Left lung (tissue), 10 donors: ENCODE data around the gene IPPK. TPM values are rescaled to one million over a fixed set of nuclear protein-coding genes. Genes with fewer than 3 reads are reported as not detected.

ENCODE experiments used
- ATAC-seq: fragments of 200-7000 bp; cut with Tn5 transposase; one replicate; pipeline ENCODE4 v1.9.1; 2020; ENCODE audit warnings: moderate library complexity
- DNase-seq, 4 donors: peaks; one replicate each; pipeline ENCODE4 v3.0.0-alpha.2; 2013 to 2020
- H3K27ac ChIP-seq, 2 donors: fragments of 200-600 bp; sonication (generic) in 1 of 2; one replicate each; pipeline versions ENCODE4 v1.5.0 to v1.8.0; 2020 to 2021
- H3K27me3 ChIP-seq, 2 donors: fragments of 200-600 bp; sonication (generic) in 1 of 2; one replicate each; pipeline versions ENCODE4 v1.5.0 to v1.8.0; 2020 to 2021
- H3K36me3 ChIP-seq, 2 donors: fragments of 200-600 bp; sonication (generic) in 1 of 2; one replicate each; pipeline versions ENCODE4 v1.5.0 to v1.8.0; 2020 to 2021
- H3K4me1 ChIP-seq, 2 donors: fragments of 200-600 bp; one replicate each; pipeline ENCODE4 v1.8.0; 2021
- H3K4me3 ChIP-seq, 2 donors: fragments of 200-600 bp; sonication (generic) in 1 of 2; one replicate each; pipeline versions ENCODE4 v1.5.0 to v1.8.0; 2020 to 2021; ENCODE audit warnings: mild to moderate bottlenecking in 1 of 2
- H3K9me3 ChIP-seq, 2 donors: fragments of 200-600 bp; sonication (generic) in 1 of 2; one replicate each; pipeline versions ENCODE4 v1.5.0 to v1.8.0; 2020 to 2021
- CTCF ChIP-seq, 2 donors: fragments of 200-600 bp; sonication (generic) in 1 of 2; IDR thresholded peaks; one replicate each; pipeline versions ENCODE4 v1.5.0 to v1.8.0; 2021; ENCODE audit warnings: antibody characterized with exemption in 2 of 2
- intact Hi-C, 2 donors: fragments of 100-400 bp; cut with DNase I; formaldehyde crosslinking; loops; one replicate each; pipeline versions ENCODE4 v1.11.2 to v1.14.2; 2022
- polyA plus RNA-seq, 6 donors: library from polyadenylated mRNA; unstranded; fragments of 120-200 nt; gene quantifications; one replicate each; pipeline ENCODE4 v1.2.1, GENCODE V29; 2013; ENCODE audit not compliant: insufficient read length in 6 of 6
- total RNA-seq, 2 donors: library from RNA; stranded (reverse); fragmentation: NEBNext Ultra II Directional; extraction: Animal tissue kit (Norgen Biotek cat#: 25700); gene quantifications; one replicate each; pipeline ENCODE4 v1.2.1, GENCODE V29; 2021
- donor health status: DM: no; HTN: yes; CAD: no.
- donor health status: DM: no; HTN: no; CAD: no.

Gene IPPK
- total and polyA plus RNA-seq, 8 donors: 6.5 to 10.8 (median 8.7) TPM

- peaks cover 0 to 7% of the 10 kb centered on the region in 2 donors for H3K36me3 ChIP-seq
- no peak for ATAC-seq
- no peak for DNase-seq
- no peak overlapping the region for H3K27ac ChIP-seq
- TF ChIP-seq CTCF (IDR thresholded peaks at IDR 0.05): no peak
- H3K4me1 ChIP-seq: no peaks in the 10 kb centered on the region
- H3K4me3 ChIP-seq: no peak overlapping the region
- intact Hi-C loops: no loop called here
- H3K9me3 ChIP-seq: no peaks in the 10 kb centered on the region
- H3K27me3 ChIP-seq: no peaks in the 10 kb centered on the region
Measured at GRCh38 chr9:92704528-92704927, 34.6 kb upstream of the IPPK start.

GRCh38 chr9:92696619-92697018 is 26.7 kb upstream of the IPPK start:
- ATAC-seq: no peak
- TF ChIP-seq CTCF (IDR thresholded peaks at IDR 0.05): no peak
- Histone ChIP-seq H3K9me3 (peaks cover 0 to 43% of the 10 kb centered on the region in 2 donors), H3K4me1 (no peaks in the 10 kb centered on the region), H3K27me3 (no peaks in the 10 kb centered on the region), H3K36me3 (no peaks in the 10 kb centered on the region), H3K27ac (no peak overlapping the region), H3K4me3 (no peak overlapping the region)
- DNase-seq: no peak
- intact Hi-C loops: no loop called here

- Histone ChIP-seq H3K27me3 (no peaks in the 10 kb centered on the region), H3K4me3 (no peak overlapping the region), H3K9me3 (peaks cover 0 to 23% of the 10 kb centered on the region in 2 donors), H3K27ac (no peak overlapping the region), H3K36me3 (no peaks in the 10 kb centered on the region), H3K4me1 (no peaks in the 10 kb centered on the region)
- intact Hi-C loops: no loop called here
- no peak for TF ChIP-seq CTCF (IDR thresholded peaks at IDR 0.05)
- DNase-seq (no peak), ATAC-seq (no peak)
Measured at GRCh38 chr9:92686954-92687353, 17.0 kb upstream of the IPPK start.

GRCh38 chr9:92685022-92685421 is 15.1 kb upstream of the IPPK start:
- intact Hi-C loops: no loop called here
- H3K27me3 ChIP-seq: no peaks in the 10 kb centered on the region
- no peak overlapping the region for H3K4me3 ChIP-seq

GRCh38 chr9:92682269-92682668 is 12.3 kb upstream of the IPPK start:
- no peak overlapping the region for H3K4me3 ChIP-seq
- H3K36me3 ChIP-seq: no peaks in the 10 kb centered on the region
- ATAC-seq (no peak), DNase-seq (no peak)
- intact Hi-C loops: no loop called here
- no peaks in the 10 kb centered on the region for H3K4me1 ChIP-seq
- H3K27me3 ChIP-seq: no peaks in the 10 kb centered on the region
- TF ChIP-seq CTCF (IDR thresholded peaks at IDR 0.05): no peak
- peaks cover 0 to 1% of the 10 kb centered on the region in 2 donors for H3K9me3 ChIP-seq
- no peak overlapping the region for H3K27ac ChIP-seq

More at GRCh38 chr9:92685022-92685421, 15.1 kb upstream of the IPPK start:
- Histone ChIP-seq H3K27ac (no peak overlapping the region), H3K36me3 (no peaks in the 10 kb centered on the region), H3K9me3 (peaks cover 0 to 4% of the 10 kb centered on the region in 2 donors), H3K4me1 (no peaks in the 10 kb centered on the region)
- DNase-seq (no peak), ATAC-seq (no peak)
- no peak for TF ChIP-seq CTCF (IDR thresholded peaks at IDR 0.05)
